ENCODE results near the gene ATP6V0A4.
"Not testable (repeated sequence)": the region's sequence is repeated elsewhere in the genome, so short reads cannot be mapped to it uniquely, and the experiment has no call there.

The ATP6V0A4 gene

GRCh38 chr7:138797715-138798320 is at the start of gene ATP6V0A4, which contains the start of gene TMEM213:
Gene ATP6V0A4, minus strand, starts transcription at chr7:138798196. Its CDS starts 26,949 bp downstream, at chr7:138771247.
Gene TMEM213, plus strand, starts transcription at chr7:138797994. Its CDS starts 111 bp downstream, at chr7:138798105.
- no peak for DNase-seq (ENCODE audit: low spot score)

DNA sequence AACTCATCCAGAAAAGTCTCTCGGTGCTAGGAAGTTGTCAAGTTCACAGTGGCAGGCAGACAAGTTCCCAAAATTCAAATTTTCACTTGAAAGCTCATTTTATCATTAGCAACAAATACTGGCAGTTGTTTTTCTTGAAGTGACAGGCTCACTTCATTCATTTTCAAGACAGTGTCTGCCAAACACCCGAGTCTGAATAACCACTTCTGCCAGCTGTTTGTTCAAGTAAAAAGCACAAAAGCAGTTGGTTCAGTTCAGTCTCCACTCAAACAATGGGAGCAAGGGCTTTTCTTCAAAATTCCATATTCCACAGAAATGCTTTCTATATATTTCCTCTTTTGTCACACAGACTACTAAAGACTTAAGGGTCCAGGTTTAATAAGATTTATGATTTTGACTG is 47.7 kb upstream of the ATP6V0A4 start:
- no peak for DNase-seq (ENCODE audit: low spot score)

DNA sequence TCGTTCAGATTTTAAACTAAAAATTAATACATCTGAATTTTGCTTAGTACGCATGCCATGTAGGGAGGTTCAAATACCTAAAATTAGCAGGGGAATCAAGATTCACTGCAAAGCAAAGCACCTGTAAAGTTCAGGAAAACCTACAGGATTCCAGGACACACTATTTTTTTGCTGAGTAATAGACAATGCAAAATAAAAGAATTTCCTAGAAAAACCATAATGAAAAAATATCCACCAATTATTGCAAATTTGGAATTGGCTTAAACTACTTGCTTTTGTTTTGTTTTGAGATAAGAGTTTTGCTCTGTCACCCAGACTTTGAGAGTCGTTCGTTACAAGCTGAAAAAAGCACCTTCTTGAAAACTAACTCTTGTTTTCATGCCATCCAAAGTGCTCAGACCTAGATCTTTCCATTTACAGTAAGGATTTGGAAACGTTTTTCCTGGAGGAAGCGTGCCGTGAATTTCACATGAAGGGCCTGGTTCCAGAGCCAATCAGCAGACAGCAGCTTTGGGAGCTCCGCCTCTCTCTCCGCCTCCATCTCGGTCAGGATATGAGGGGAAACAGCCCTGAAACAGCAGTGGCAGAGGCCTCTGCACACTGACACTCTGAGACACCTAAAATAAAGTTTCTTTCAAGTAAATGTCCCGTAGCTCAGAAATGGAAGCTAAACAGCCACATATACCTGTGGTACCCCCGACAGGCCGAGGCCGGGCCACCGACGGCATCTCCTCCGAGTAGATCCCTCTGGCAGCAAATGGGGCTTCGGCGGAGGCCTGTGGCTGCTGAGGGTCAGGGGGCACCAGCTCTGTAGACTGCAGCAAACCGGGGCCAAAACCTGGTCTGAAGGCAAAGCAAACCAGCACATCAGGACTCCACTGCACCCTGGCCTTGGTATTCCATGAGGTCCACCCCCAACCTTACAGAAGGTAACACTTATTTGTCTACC is 45.9 kb upstream of the ATP6V0A4 start:
- DNase-seq (ENCODE audit: low spot score): no peak

DNA sequence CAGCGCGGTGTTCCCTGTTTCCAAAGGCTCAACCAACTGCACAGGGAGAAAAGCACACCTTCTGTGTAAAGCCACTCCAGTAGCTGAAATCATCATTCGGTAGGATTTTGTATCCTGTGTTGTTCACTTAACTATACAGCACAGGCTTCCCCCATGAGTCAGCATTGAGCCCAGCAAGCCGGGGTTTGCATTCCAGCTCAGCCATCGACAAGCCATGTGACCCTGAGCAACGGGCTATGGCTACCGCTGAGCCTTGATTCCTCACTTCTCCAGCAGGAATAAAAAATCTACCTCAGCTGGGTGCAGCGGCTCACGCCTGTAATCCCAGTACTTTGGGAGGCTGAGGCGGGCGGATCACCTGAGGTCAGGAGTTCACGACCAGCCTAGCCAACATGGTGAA is 44.1 kb upstream of the ATP6V0A4 start:
- DNase-seq (ENCODE audit: low spot score): no peak

- DNase-seq (ENCODE audit: low spot score): no peak
Observed at GRCh38 chr7:138838166-138838565, 40.2 kb upstream of the ATP6V0A4 start.

GRCh38 chr7:138837627-138838026 is 39.6 kb upstream of the ATP6V0A4 start:
- peak; percentile 8 for DNase-seq (ENCODE audit: low spot score)

GRCh38 chr7:138835087-138835486 is 37.1 kb upstream of the ATP6V0A4 start:
- no peak for DNase-seq (ENCODE audit: low spot score)

GRCh38 chr7:138834583-138834982 is 36.6 kb upstream of the ATP6V0A4 start:
- DNase-seq (ENCODE audit: low spot score): no peak

DNA sequence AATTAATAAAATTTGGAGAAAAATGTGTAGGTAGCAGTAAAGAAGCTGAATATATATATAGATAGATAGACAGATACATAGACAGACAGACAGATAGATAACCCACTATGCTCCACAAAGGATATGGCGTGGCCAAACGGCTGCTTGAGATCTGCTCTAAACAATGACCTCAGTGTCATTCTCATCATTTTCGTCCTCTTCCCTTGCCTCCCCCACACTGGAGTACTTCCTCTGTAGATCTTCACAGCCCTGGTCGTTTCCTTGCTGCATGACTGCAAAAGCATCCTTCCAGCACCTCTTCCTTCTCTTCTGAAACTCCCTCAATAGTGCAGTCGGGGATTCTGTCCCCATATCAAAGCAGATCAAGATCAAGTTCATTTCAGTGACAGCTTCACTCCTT is 35.6 kb upstream of the ATP6V0A4 start:
- DNase-seq (ENCODE audit: low spot score): no peak

DNA sequence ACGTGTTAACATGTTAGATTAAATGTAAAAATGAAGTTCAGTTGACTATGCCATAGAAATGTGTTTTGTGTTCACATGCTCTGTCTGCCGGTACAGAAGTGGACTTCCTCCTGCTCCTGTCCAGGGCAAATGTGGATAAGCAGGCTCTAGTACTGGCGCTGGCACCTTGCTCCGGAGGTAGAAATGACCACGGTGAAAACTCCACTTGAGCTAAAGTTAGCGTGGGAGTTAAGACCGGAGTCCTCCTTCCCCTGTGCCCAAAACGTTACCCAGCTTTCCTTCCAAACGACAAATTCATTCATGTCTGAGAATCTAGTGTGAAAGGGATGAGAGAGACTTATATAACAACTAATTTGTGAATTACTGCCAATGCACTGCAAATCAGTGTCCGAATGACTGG is 35.0 kb upstream of the ATP6V0A4 start:
- no peak for DNase-seq (ENCODE audit: low spot score)

GRCh38 chr7:138829335-138829734 is 31.3 kb upstream of the ATP6V0A4 start:
- no peak for DNase-seq (ENCODE audit: low spot score)

DNA sequence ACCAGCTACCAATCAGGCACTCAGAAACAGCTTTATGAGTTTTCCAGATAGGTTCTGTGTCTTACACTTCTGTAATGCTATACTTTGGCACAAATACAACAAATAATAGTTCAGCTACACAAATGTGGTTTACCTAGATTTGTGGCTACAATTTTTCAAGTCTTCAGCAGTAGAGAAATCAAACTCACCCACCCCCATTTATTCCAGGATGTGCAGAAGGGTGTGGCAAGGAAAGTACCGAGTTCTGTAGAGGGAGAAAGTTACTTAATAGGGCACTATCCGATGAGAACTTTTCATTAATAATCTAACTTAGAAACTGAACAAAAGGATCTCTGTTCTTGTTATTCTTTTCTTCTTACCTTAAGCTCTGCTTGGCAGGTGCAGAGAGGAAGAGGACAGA is 30.3 kb upstream of the ATP6V0A4 start:
- no peak for DNase-seq (ENCODE audit: low spot score)

GRCh38 chr7:138825049-138825721 is 27.2 kb upstream of the ATP6V0A4 start:
- DNase-seq (ENCODE audit: low spot score): no peak

DNA sequence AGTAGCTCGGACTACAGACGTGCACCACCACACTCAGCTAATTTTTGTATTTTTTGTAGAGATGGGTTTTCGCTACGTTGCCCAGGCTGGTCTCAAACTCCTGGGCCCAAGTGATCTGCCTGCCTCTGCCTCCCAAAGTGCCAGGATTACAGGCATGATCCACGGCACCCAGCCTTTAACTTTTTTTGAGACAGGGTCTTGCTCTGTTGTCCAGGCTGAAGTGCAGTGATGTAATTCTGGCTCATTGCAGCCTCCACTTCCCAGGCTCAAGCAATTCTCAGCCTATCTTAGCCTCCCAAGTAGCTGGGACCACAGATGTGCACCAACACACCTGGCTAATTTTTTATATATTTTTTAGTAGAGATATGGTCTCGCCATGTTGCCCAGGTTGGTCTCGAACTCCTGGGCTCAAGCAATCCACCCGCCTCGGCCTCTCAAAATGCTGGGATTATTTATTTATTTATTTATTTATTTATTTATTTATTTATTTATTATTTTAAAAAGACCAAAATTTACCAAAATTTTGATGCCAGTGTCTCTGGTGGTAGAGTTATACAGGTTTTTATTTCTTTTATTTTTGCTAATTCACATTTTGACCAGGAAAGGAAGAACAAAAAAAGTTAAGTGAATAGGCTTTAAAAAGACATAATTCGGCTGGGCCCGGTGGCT is 25.0 kb upstream of the ATP6V0A4 start:
- no peak for DNase-seq (ENCODE audit: low spot score)

DNA sequence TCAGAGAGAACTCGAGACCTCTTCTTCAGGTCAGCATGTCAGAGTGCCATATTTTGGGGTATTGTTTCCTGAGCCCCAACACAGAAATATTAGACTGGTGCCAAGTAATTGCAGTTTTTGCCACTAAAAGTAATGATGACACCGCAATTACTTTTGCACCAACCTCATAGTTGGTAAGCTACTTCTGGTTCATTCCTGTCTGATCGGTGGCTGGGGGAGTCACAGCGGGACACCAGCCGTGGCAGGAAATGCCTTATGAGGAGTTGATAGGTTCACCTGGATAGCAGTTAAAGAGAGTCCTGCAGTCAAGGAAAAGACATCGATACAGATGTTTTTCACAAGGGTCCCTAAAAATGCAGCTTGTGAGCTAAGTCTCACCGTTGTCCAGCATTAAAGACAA is 23.9 kb upstream of the ATP6V0A4 start:
- DNase-seq (ENCODE audit: low spot score): no peak

DNA sequence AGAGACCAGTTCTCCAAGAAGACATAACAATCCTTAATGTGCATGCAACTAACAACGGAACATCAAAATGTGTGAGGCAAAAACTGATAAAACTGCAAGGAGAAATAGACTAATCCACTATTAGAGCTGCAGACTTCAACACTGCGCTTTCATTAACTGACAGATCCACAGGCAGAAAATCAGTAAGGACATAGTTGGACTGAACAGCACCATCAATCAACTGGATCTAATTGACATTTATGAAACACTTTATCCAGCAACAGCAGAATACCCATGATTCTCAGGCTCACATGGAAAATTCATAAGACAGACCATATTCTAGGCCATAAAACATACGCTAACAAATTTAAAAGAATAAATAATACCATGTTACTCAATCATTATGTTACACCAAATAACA is 21.6 kb upstream of the ATP6V0A4 start:
- DNase-seq (ENCODE audit: low spot score): no peak

DNA sequence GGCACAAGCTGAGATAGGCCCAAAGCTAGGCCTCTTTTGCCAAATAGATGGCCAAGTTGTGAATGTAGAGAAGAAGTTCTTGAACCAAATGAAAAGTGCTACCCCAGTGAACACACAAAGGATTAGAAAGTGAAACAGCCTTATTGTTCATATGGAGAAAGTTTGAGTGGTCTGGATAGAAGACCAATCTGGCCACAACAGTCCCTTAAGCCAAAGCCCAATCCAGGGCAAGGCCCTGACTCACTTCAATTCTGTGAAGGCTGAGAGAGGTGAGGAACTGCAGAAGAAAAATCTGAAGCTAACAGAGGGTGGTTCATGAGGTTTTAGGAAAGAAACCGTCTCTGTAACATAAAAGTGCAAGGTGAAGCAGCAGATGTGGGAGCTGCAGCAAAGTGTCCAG is 18.7 kb upstream of the ATP6V0A4 start:
- DNase-seq (ENCODE audit: low spot score): no peak

DNA sequence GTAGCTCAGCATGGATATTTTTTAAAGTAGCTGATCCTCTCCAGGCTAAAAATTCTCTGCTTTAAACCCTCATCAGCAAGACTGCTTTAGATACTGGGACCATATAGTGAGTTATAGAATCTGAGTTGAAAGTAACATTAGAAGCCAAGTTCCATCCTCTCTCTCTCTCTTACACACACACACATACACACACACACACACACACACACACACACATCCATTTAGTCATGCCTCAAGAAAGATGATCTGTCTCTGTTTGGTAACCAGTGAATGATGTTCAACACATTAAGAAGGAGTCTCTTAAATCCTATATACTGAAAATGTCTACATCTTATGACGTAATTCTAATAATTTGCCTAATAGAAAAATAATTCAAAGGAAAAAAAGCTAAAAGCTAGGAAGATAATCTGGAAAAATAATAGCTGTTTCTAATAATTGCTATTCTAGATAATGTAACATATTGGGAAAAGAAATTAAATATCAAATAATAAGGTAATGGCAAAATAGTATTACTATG is 16.9 kb upstream of the ATP6V0A4 start:
- DNase-seq (ENCODE audit: low spot score): no peak

- DNase-seq (ENCODE audit: low spot score): no peak
Observed at GRCh38 chr7:138813945-138814344, 15.9 kb upstream of the ATP6V0A4 start.

GRCh38 chr7:138811327-138811726 is 13.3 kb upstream of the ATP6V0A4 start:
- DNase-seq (ENCODE audit: low spot score): not testable (repeated sequence)

- DNase-seq (ENCODE audit: low spot score): no peak
Observed at GRCh38 chr7:138809346-138809745, 11.3 kb upstream of the ATP6V0A4 start.

DNA sequence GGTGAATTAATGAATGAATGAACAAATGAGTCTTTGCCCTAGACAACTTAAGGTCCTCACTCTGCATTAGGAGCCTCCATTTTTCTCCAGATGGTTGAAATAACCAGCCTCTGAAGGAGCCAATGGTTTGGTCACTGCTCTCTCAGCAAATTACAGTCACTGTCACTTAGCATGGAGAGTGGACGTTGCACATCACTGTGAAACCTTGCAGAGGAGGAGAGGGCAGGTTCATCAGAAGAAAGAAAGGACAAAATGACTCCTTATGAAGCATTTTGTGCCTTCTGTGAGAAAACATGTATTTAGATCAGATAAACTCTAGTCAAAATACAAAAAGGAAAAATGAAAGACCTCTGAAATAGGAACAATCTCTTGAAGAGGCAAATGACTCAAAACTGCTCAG is 6.6 kb upstream of the ATP6V0A4 start:
- no peak for DNase-seq (ENCODE audit: low spot score)

Measured in Ammon's horn (tissue), 1 donor.